Upper lobe of left lung (tissue), 4 donors: ENCODE data around the gene LOC101059915.

Source experiments
- CTCF ChIP-seq, 6 experiments: fragments of 450-650 bp in 4 of 6; fragments of 200-600 bp in 2 of 6; sonication (generic) in 2 of 6; IDR thresholded peaks; one replicate each; pipeline ENCODE4 v1.5.1; 2016 to 2019; ENCODE audit warnings: antibody characterized with exemption in 6 of 6
- POLR2A ChIP-seq, 4 donors: fragments of 450-650 bp; IDR thresholded peaks; one replicate each; pipeline ENCODE4 v1.5.1; 2016 to 2017; ENCODE audit warnings: antibody characterized with exemption in 4 of 4, mild to moderate bottlenecking in 2 of 4

- peak in 5 of 6 experiments; percentile 40 to 53 (median 40) for TF ChIP-seq CTCF (IDR thresholded peaks at IDR 0.05)
- no peak for TF ChIP-seq POLR2A (IDR thresholded peaks at IDR 0.05)
Measured at GRCh38 chrX:71652405-71652804, 14.9 kb upstream of the LOC101059915 start.
